Spleen (tissue), 7 donors: ENCODE data around the gene C1orf174.

Experiments used
- POLR2A ChIP-seq, 3 donors: fragments of 450-650 bp; IDR thresholded peaks; one replicate each; pipeline ENCODE4 v1.5.1; 2017; ENCODE audit warnings: antibody characterized with exemption in 3 of 3, mild to moderate bottlenecking in 1 of 3
- POLR2AphosphoS5 ChIP-seq, 3 donors: sonication (generic); formaldehyde crosslinking; IDR thresholded peaks; one replicate each; pipeline ENCODE4 v1.5.1; 2017; ENCODE audit warnings: antibody characterized with exemption in 3 of 3
- TF ChIP-seq, protein P1 (sequence below), 11 experiments: fragments of 200-600 bp in 7 of 11; fragments of 450-650 bp in 4 of 11; sonication (generic) in 4 of 11; IDR thresholded peaks in 8 of 11; conservative IDR thresholded peaks in 3 of 11; 1 replicate in 7 of 11; 2 replicates in 4 of 11; pipeline versions ENCODE4 v1.4.0 to v1.8.0; 2016 to 2021; ENCODE audit warnings: antibody characterized with exemption in 11 of 11, inconsistent platforms in 4 of 11, mild to moderate bottlenecking in 1 of 11
- donor health status: DM: no; HTN: no; CAD: no; lungs with moderate emphysema.
- donor health status: DM: no; HTN: no; CAD: no.
- donor health status: DM: no; HTN: no; CAD: no.

GRCh38 chr1:3846541-3846940 is 53.5 kb downstream of the C1orf174 start:
- TF ChIP-seq, protein P1, sequence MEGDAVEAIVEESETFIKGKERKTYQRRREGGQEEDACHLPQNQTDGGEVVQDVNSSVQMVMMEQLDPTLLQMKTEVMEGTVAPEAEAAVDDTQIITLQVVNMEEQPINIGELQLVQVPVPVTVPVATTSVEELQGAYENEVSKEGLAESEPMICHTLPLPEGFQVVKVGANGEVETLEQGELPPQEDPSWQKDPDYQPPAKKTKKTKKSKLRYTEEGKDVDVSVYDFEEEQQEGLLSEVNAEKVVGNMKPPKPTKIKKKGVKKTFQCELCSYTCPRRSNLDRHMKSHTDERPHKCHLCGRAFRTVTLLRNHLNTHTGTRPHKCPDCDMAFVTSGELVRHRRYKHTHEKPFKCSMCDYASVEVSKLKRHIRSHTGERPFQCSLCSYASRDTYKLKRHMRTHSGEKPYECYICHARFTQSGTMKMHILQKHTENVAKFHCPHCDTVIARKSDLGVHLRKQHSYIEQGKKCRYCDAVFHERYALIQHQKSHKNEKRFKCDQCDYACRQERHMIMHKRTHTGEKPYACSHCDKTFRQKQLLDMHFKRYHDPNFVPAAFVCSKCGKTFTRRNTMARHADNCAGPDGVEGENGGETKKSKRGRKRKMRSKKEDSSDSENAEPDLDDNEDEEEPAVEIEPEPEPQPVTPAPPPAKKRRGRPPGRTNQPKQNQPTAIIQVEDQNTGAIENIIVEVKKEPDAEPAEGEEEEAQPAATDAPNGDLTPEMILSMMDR (IDR thresholded peaks at IDR 0.05 in 8 of 11, conservative IDR thresholded peaks at IDR 0.05 in 3 of 11), result no peak
- TF ChIP-seq POLR2A (IDR thresholded peaks at IDR 0.05) (no peak), POLR2AphosphoS5 (IDR thresholded peaks at IDR 0.05) (no peak)
